ENCODE data around the gene PAWR. TPM values are rescaled to one million over a fixed set of nuclear protein-coding genes. Genes with fewer than 3 reads are reported as not detected.
"Not testable (repeated sequence)": the region's sequence is repeated elsewhere in the genome, so short reads cannot be mapped to it uniquely, and the experiment has no call there.

PAWR gene
- total RNA-seq, 8 experiments from 2014 or later: 15.2 to 35.5 (median 18.6) TPM

DNA sequence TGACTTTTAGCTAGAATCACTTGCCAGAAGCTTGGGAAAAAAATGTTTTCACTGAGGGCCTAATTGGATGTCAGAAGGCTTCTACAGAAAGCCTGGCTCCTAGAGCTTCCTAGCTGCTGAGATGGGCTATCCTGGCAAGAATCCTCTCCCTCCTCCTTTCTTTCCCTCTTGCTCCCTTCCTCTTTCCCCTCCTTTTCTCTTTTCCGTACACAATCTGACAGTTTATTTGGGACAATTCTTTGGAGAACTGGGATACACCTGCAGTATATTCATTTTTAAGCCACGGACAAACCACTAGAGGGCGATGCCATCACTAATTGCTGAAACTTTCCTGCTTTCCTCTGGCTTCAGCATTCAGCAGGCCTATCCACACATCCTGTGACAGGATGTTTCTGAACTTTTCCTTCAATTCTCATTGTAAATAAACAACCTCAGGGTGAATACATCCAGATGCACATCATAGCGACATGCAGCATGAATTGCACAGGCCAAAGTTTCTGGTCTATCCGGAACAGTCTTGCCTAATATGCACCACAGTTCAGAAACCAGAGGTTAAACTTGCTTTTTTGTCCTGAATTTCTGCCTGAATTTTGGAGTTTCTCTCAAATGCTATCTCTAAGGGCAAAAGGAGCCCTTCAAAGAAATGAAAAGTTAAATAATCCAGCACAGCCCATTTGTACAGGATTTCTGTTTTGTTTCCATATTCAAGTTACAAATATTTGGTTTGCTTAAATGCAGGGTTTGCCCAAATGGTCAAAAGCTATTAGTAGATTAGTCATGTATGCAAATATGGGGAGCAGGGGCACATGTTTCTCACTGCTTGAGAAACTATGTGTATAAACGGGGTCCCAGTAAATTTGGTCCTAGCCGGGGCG is 142.8 kb downstream of the PAWR start:
- no peak overlapping the region for H3K27ac ChIP-seq
- in situ Hi-C loops (cut with MboI; ENCODE audit: low pct_unique_long_range_greater_than_20kb in 2 of 9, low sequenced_read_pairs in 9 of 9, unreplicated experiment in 9 of 9): loop anchor here in 3 of 9 experiments (25.0 kb wide), 1 partner anchor 136 kb away; no protein-coding TSS in a partner anchor
- 0 to 61% (median 40%) methylated on average over 1 to 8 of the region's 8 CpGs for WGBS, 10 experiments

DNA sequence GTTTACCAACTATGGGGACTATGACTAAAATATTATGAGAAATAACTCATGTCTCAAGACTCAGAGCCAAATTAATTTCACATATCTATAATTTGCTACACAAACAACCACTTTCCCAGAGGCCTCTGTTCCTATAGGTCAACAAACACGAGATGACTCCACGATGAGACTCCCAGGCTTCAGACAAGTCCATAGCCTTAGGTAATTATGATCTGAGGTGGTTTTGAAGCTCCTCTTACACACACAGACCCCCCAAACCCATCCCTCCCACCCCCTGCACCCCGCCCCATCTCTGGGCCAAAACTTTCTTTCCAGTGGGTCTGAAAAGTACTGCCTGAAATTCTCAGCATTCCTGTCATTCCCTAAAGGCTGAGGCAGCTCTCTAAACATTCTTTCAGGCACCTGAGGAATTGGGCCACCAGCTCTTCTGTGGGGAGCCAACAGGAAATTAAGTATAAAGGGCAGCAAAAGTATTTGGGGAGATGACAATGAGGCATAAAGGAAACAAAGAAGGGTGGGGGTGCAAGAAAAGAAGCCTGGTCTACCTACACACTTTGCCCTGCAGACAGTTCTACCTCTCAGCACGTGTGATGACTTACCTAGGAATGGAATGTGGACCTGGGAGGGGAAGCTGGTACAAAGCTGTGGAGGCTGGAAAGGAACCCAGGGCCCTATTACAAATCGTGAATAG is 143.6 kb downstream of the PAWR start:
- 0 to 86% (median 25%) methylated on average over 1 to 4 of the region's 5 CpGs; no CpG with 5 or more reads in 4 of the 10 experiments for WGBS, 10 experiments
- in situ Hi-C loops (cut with MboI; ENCODE audit: low pct_unique_long_range_greater_than_20kb in 2 of 9, low sequenced_read_pairs in 9 of 9, unreplicated experiment in 9 of 9): loop anchor here in 3 of 9 experiments (25.0 kb wide), 1 partner anchor 135 kb away; no protein-coding TSS in a partner anchor
- no peak overlapping the region for H3K4me3 ChIP-seq
- H3K4me1 ChIP-seq (replicated peaks in 1 of 2): no peaks in the 10 kb centered on the region
- ATAC-seq (replicated peaks in 6 of 8): peak in 4 of 8 experiments; percentile 32 to 48 (median 36)
- no peak overlapping the region for H3K27ac ChIP-seq

More for the DNA sequence above, 142.8 kb downstream of the PAWR start:
- peak in 5 of 8 experiments; percentile 44 to 89 (median 75) for ATAC-seq (replicated peaks in 6 of 8)
- H3K4me3 ChIP-seq: no peak overlapping the region
- no peaks in the 10 kb centered on the region for H3K4me1 ChIP-seq (replicated peaks in 1 of 2)

DNA sequence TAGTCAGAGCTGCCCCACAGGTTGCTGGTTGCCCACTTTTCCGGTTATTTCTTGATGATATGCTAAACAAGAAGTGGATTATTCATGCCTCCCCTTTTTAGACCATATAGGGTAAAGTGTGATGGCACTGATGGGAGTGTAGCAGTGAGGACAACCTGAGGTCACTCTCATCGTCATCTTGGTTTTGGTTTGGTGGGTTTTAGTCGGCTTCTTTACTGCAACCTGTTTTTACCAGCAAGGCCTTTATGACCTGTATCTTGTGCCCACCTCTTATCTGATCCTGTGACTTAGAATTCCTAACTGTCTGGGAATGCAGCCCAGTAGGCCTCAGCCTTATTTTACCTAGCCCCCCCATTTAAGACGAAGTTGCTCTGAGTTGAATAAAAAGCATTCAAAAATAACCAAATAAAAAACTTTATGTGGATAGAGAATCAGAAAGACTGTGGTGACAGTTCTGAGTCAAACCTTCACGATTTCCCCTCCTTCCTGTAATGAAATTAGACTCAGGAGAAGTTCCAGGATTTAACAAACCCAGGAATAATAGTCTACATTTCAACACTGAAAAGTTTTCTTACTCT is 144.2 kb downstream of the PAWR start:
- WGBS, 10 experiments: 20 to 97% (median 84%) methylated on average over 1 to 5 of the region's 5 CpGs; no CpG with 5 or more reads in 2 of the 10 experiments
- in situ Hi-C loops (cut with MboI; ENCODE audit: low pct_unique_long_range_greater_than_20kb in 2 of 9, low sequenced_read_pairs in 9 of 9, unreplicated experiment in 9 of 9): loop anchor here in 3 of 9 experiments (25.0 kb wide), 1 partner anchor 134 kb away; no protein-coding TSS in a partner anchor

DNA sequence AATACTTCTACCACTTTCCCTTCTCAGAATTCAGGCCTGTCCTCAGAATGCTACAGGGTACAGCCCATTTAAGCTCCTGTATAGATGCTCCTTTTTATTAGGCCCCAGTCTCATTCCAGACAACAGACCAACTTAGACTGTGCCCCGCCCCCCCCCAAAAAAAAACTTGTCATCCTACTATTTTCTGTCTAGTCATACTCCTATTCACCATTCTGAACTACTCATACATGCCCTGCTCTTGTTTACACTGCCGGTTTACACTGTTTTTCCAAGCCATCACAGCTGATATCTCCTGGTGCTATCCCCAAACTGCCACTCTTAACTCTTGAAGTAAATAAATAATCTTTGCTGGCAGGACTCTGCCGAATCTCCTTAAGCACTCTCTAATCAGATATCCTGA is 146.3 kb downstream of the PAWR start:
- WGBS, 10 experiments: no CpG with 5 or more reads among the region's 3 CpGs
- H3K27ac ChIP-seq: not testable (repeated sequence)

More for the DNA sequence above, 144.2 kb downstream of the PAWR start:
- H3K4me1 ChIP-seq (replicated peaks in 1 of 2): no peaks in the 10 kb centered on the region
- ATAC-seq (replicated peaks in 6 of 8): no peak
- H3K4me3 ChIP-seq: no peak overlapping the region
- H3K27ac ChIP-seq: no peak overlapping the region

DNA sequence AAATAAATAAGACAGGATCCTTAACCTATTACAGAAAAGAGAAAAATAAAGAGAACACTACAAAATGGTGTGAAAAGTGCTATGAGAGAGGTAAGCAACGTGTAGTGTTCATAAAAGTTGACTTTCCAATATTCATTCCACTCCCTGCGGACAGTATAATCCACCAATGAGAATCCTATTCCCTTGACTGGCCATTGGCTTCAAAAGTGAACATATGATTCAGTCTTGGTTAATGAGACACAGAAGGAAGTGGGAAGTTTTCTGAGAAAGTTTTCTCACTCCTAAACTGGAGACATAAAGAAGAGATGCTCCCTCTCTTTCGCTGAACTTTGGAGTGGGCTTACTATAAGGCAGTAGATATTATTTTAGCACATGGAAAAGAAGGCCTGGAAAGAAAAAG is 153.1 kb downstream of the PAWR start:
- Histone ChIP-seq H3K27ac (no peak overlapping the region), H3K4me1 (replicated peaks in 1 of 2) (no peaks in the 10 kb centered on the region), H3K4me3 (no peak overlapping the region)
- 60 to 100% (median 91%) methylated on average over 2 to 3 of the region's 3 CpGs; no CpG with 5 or more reads in 2 of the 10 experiments for WGBS, 10 experiments
- in situ Hi-C loops (cut with MboI; ENCODE audit: low pct_unique_long_range_greater_than_20kb in 2 of 9, low sequenced_read_pairs in 9 of 9, unreplicated experiment in 9 of 9): loop anchor here in 3 of 9 experiments (25.0 kb wide), 1 partner anchor 125 kb away; no protein-coding TSS in a partner anchor
- ATAC-seq (replicated peaks in 6 of 8): no peak

More for the DNA sequence above, 146.3 kb downstream of the PAWR start:
- H3K4me1 ChIP-seq (replicated peaks in 1 of 2); H3K4me3 ChIP-seq; ATAC-seq (replicated peaks in 6 of 8): not testable (repeated sequence)
- in situ Hi-C loops (cut with MboI; ENCODE audit: low pct_unique_long_range_greater_than_20kb in 2 of 9, low sequenced_read_pairs in 9 of 9, unreplicated experiment in 9 of 9): loop anchor here in 3 of 9 experiments (25.0 kb wide), 1 partner anchor 132 kb away; no protein-coding TSS in a partner anchor

DNA sequence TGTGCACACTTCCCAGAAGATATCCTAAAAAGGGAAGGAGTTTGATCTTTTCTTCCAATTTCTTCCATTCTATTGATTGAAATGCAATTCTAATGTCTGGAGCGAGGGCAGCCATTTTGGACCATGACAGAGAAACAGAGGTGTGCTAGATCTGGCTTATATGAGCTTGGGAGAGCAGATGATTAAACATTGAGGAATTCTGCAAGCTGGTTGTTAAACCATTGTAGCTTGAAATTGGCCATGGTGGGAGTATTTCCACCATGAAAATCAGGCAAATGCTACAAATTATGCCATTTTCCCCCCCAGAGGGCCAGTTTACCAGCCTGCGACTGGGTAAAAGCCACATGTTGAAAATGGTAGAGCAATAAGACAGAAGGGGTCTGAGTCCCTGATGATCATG is 155.0 kb downstream of the PAWR start:
- no peak for ATAC-seq (replicated peaks in 6 of 8)
- 93 to 100% (median 100%) methylated on average over 1 to 2 of the region's 2 CpGs; no CpG with 5 or more reads in 3 of the 10 experiments for WGBS, 10 experiments
- H3K4me3 ChIP-seq: no peak overlapping the region
- H3K27ac ChIP-seq: no peak overlapping the region
- no peaks in the 10 kb centered on the region for H3K4me1 ChIP-seq (replicated peaks in 1 of 2)
- in situ Hi-C loops (cut with MboI; ENCODE audit: low pct_unique_long_range_greater_than_20kb in 2 of 9, low sequenced_read_pairs in 9 of 9, unreplicated experiment in 9 of 9): loop anchor here in 3 of 9 experiments (25.0 kb wide), 1 partner anchor 123 kb away; no protein-coding TSS in a partner anchor

Other genes starting within 250 kb of the PAWR start
- 100 to 1,000 TPM in 3 of 8 experiments, 10 to 100 TPM in 5; 49.0 to 164 (median 68.2) TPM for gene PPP1R12A, start 244.1 kb upstream of the PAWR start, total RNA-seq